Keratinocyte (primary cell): ENCODE results near the gene DDB1. TPM values are rescaled to one million over a fixed set of nuclear protein-coding genes. Genes with fewer than 3 reads are reported as not detected.

Experiments used
- DNase-seq: peaks from one replicate; pipeline ENCODE4 v3.0.0-alpha.2; 2011; ENCODE audit warnings: low read depth, missing footprints, low spot score
- FAIRE-seq: peaks from 2 replicates; lab custom pipeline; 2011; peaks lifted over from hg19 to GRCh38; lab: Jason Lieb, UNC
- H2AFZ ChIP-seq: 2 replicates; pipeline ENCODE4 v1.6.0; 2012; ENCODE audit warnings: low read length, control low read depth, inconsistent platforms; ENCODE audit not compliant: control insufficient read depth
- H3K27ac ChIP-seq: 2 replicates; pipeline ENCODE4 v1.5.1; 2011; ENCODE audit warnings: low read length; ENCODE audit not compliant: control insufficient read depth, insufficient read depth
- H3K27me3 ChIP-seq: 3 replicates; pipeline ENCODE4 v1.6.0; 2011; ENCODE audit warnings: low read length; ENCODE audit not compliant: control insufficient read depth, insufficient read depth; ENCODE audit errors: extremely low read depth
- H3K36me3 ChIP-seq, 2 experiments: 2 replicates in 1 of 2; 3 replicates in 1 of 2; pipeline ENCODE4 v1.5.1; 2011; ENCODE audit warnings: low read length in 2 of 2, mild to moderate bottlenecking in 1 of 2; ENCODE audit not compliant: control insufficient read depth in 2 of 2, insufficient read depth in 2 of 2; ENCODE audit errors: extremely low read depth in 1 of 2
- H3K4me1 ChIP-seq: 3 replicates; pipeline ENCODE4 v1.5.1; 2011; ENCODE audit warnings: low read length; ENCODE audit not compliant: control insufficient read depth, insufficient read depth; ENCODE audit errors: extremely low read depth
- H3K4me2 ChIP-seq: 3 replicates; pipeline ENCODE4 v1.6.0; 2011; ENCODE audit warnings: low read depth, low read length; ENCODE audit not compliant: control insufficient read depth, insufficient read depth; ENCODE audit errors: extremely low read depth
- H3K4me3 ChIP-seq, 3 experiments: fragments of 200-600 bp in 1 of 3; sonication (generic) in 1 of 3; 2 replicates in 2 of 3; 3 replicates in 1 of 3; pipeline ENCODE4 v1.5.1; 2011 to 2016; ENCODE audit warnings: low read length in 3 of 3, mild to moderate bottlenecking in 3 of 3, control low read depth in 2 of 3, inconsistent platforms in 1 of 3, low read depth in 1 of 3, mixed read lengths in 1 of 3, mixed run types in 1 of 3, moderate library complexity in 1 of 3; ENCODE audit not compliant: control insufficient read depth in 2 of 3, insufficient read depth in 2 of 3; ENCODE audit errors: extremely low read depth in 1 of 3
- H3K79me2 ChIP-seq: 2 replicates; pipeline ENCODE4 v1.6.0; 2012; ENCODE audit warnings: low read length; ENCODE audit not compliant: control insufficient read depth, insufficient read depth
- H3K9ac ChIP-seq: 3 replicates; pipeline ENCODE4 v1.6.0; 2011; ENCODE audit warnings: low read length; ENCODE audit not compliant: control insufficient read depth, insufficient read depth; ENCODE audit errors: extremely low read depth
- H3K9me1 ChIP-seq: 3 replicates; pipeline ENCODE4 v1.6.0; 2011; ENCODE audit warnings: low read length; ENCODE audit not compliant: control insufficient read depth, insufficient read depth; ENCODE audit errors: extremely low read depth
- H3K9me3 ChIP-seq: 2 replicates; pipeline ENCODE4 v1.5.1; 2012; ENCODE audit warnings: low read depth, low read length; ENCODE audit not compliant: control insufficient read depth
- H4K20me1 ChIP-seq: 3 replicates; pipeline ENCODE4 v1.6.0; 2011; ENCODE audit warnings: low read length; ENCODE audit not compliant: control insufficient read depth, insufficient read depth; ENCODE audit errors: extremely low read depth
- EZH2 ChIP-seq: IDR thresholded peaks from one replicate; pipeline ENCODE4 v1.6.1; 2012; ENCODE audit warnings: inconsistent platforms, mild to moderate bottlenecking, low read length, moderate library complexity
- dilution Hi-C: fragments of 300-500 bp; cut with MboI; formaldehyde crosslinking; loops from one replicate; pipeline ENCODE4 v1.7.0; 2020; ENCODE audit warnings: low sequenced_read_pairs; ENCODE audit not compliant: extremely low pct_ligation_motif_present
- polyA plus RNA-seq, 5 experiments: library from polyadenylated mRNA; depleted of rRNA in 3 of 5; stranded (reverse) in 3 of 5; stranded (forward) in 1 of 5; unstranded in 1 of 5; fragments of >200 nt; gene quantifications; 1 replicate in 1 of 5; 2 replicates in 3 of 5; 3 replicates in 1 of 5; pipeline versions ENCODE4 v1.2.1 to v1.2.3, GENCODE V29; 2011 to 2012; ENCODE audit warnings: missing spikeins in 2 of 5, low read depth in 1 of 5, low replicate concordance in 1 of 5
- TF ChIP-seq, protein P1 (sequence below), 3 experiments: IDR thresholded peaks in 1 of 3; conservative IDR thresholded peaks in 1 of 3; optimal IDR thresholded peaks in 1 of 3; 2 replicates in 2 of 3; 3 replicates in 1 of 3; pipeline versions ENCODE3 to v1.5.1; 2011; ENCODE audit warnings: low read length in 3 of 3, mild to moderate bottlenecking in 3 of 3, moderate library complexity in 2 of 3, control low read depth in 1 of 3, inconsistent platforms in 1 of 3; ENCODE audit not compliant: insufficient read depth in 2 of 3; ENCODE audit errors: extremely low read depth in 1 of 3

Gene DDB1
- polyA plus RNA-seq, 1 donor (not counting 4 experiments of a cell fraction or from before 2014, with no cell fraction given): 187 TPM

DNA sequence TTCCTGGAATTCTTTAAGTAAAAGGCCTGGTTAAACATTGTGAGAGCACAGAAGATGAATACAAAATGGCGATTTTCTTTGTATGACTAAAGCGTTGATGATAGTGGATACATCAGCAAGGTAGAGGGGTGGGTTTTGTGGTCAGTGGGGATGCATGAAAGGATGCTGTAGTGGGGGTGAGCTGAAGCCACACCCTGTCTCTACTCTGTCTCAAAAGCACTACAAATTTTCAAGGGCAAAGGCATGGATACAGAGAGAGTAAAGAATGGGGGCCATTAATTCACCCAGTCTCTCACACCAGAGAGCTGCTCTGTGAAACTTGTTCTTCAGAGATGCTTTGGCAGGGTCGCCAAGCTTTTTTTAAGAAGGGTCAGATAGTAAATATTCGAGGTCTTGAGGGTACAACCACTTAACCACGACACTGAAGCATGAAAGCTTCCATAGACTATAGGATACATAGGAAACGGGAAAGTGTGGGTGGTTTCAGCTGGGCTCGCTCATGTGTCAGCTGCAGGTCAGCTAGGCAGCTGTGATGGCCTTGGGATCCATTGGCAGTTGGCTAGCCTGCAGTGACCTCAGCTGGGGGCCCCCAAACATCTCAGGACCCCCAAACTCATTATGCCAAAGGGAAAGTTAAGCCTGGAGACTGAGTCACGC is 37.6 kb upstream of the DDB1 start:
- Histone ChIP-seq H3K79me2 (no peaks in the 10 kb centered on the region), H3K27me3 (no peaks in the 10 kb centered on the region), H3K9ac (peak overlapping the region; percentile 78), H4K20me1 (no peaks in the 10 kb centered on the region), H3K4me1 (peaks cover 28% of the 10 kb centered on the region), H3K9me3 (no peaks in the 10 kb centered on the region), H3K36me3 (peaks cover 19 to 38% of the 10 kb centered on the region in 2 experiments), H3K4me2 (peak overlapping the region; percentile 70), H3K9me1 (no peaks in the 10 kb centered on the region), H3K27ac (peak overlapping the region; percentile 99), H3K4me3 (no peak overlapping the region), H2AFZ (no peak overlapping the region)
- dilution Hi-C loops: no loop called here
- DNase-seq (no peak), FAIRE-seq (no peak)
- TF ChIP-seq, protein P1, sequence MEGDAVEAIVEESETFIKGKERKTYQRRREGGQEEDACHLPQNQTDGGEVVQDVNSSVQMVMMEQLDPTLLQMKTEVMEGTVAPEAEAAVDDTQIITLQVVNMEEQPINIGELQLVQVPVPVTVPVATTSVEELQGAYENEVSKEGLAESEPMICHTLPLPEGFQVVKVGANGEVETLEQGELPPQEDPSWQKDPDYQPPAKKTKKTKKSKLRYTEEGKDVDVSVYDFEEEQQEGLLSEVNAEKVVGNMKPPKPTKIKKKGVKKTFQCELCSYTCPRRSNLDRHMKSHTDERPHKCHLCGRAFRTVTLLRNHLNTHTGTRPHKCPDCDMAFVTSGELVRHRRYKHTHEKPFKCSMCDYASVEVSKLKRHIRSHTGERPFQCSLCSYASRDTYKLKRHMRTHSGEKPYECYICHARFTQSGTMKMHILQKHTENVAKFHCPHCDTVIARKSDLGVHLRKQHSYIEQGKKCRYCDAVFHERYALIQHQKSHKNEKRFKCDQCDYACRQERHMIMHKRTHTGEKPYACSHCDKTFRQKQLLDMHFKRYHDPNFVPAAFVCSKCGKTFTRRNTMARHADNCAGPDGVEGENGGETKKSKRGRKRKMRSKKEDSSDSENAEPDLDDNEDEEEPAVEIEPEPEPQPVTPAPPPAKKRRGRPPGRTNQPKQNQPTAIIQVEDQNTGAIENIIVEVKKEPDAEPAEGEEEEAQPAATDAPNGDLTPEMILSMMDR (optimal IDR thresholded peaks at IDR 0.05 in 1 of 3, IDR thresholded peaks at IDR 0.05 in 1 of 3, conservative IDR thresholded peaks at IDR 0.05 in 1 of 3; ENCODE audit: extremely low read depth in 1 of 3, insufficient read depth in 2 of 3, low read length in 3 of 3): no peak
- no peak for TF ChIP-seq EZH2

DNA sequence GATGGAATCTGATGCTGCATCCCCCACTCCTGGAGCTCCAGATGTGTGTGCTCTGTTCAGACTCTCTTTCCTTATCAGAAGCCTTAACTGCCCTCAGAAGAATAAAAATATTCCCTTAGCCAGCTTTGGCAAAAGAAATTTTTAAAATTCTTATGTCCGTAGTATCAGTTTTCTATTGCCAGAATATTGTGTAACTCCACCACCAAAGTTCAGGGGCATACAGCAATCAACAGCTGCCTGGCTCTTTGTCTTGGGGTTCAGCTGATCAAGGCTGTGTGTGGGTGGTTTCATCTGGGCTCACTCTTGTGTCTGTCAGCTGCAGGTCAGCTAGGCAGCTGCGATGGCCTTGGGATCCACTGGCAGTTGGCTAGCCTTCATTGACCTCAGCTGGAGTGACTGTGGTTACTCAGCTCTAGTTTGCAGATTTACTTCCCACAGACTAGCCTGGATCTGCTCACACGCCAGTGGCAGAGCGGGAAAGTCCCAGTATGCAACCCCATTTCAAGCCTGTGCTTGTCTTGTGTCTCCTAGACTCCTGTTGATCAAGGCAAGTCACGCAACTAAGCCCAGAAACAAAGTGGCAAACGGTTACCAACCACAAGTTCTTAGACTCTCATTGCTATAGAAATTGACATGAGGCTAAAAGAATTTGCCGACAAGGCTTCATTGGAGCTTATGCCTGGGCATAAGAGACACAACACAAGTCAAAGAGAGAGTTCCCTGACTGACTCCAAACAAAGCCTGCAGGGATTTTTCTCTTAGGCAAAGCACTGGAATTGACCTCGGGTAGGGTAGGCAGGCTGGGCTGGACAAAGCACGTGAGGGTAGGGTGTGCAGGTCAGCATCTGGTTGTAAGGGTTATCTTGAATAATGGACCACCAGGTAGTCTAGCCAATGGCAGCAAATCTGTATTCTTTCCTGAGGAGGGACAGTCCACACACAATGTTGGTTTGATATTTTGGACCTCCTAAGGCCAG is 36.8 kb upstream of the DDB1 start:
- peak; percentile 87 for FAIRE-seq
- H3K4me1 ChIP-seq: peaks cover 28% of the 10 kb centered on the region
- no peaks in the 10 kb centered on the region for H4K20me1 ChIP-seq
- H2AFZ ChIP-seq: no peak overlapping the region
- TF ChIP-seq EZH2: no peak
- TF ChIP-seq, protein P1 (optimal IDR thresholded peaks at IDR 0.05 in 1 of 3, IDR thresholded peaks at IDR 0.05 in 1 of 3, conservative IDR thresholded peaks at IDR 0.05 in 1 of 3; ENCODE audit: extremely low read depth in 1 of 3, insufficient read depth in 2 of 3, low read length in 3 of 3): no peak
- DNase-seq: peak; percentile 99
- no peaks in the 10 kb centered on the region for H3K9me1 ChIP-seq
- dilution Hi-C loops: no loop called here
- H3K27me3 ChIP-seq: no peaks in the 10 kb centered on the region
- peaks cover 19 to 38% of the 10 kb centered on the region in 2 experiments for H3K36me3 ChIP-seq
- H3K27ac ChIP-seq: peak overlapping the region; percentile 99
- peak overlapping the region; percentile 70 for H3K4me2 ChIP-seq
- no peaks in the 10 kb centered on the region for H3K9me3 ChIP-seq
- H3K9ac ChIP-seq: peak overlapping the region; percentile 78
- H3K4me3 ChIP-seq: no peak overlapping the region
- H3K79me2 ChIP-seq: no peaks in the 10 kb centered on the region
